ENCODE results near the gene TMUB1.

The TMUB1 gene

GRCh38 chr7:151104411-151105235 lies 21.3 kb upstream of the TMUB1 start:
- no peak overlapping the region for H3K4me3 ChIP-seq (ENCODE audit: low read depth, low read length)
- in situ Hi-C loops (cut with HindIII; ENCODE audit: low sequenced_read_pairs): no loop called here
- no peak for TF ChIP-seq CTCF (IDR thresholded peaks at IDR 0.05; ENCODE audit: low read depth, low read length, missing control alignments)
- peak; percentile 91 for DNase-seq (ENCODE audit: low read depth)

- TF ChIP-seq CTCF (IDR thresholded peaks at IDR 0.05; ENCODE audit: low read depth, low read length, missing control alignments): no peak
- no peak overlapping the region for H3K4me3 ChIP-seq (ENCODE audit: low read depth, low read length)
- in situ Hi-C loops (cut with HindIII; ENCODE audit: low sequenced_read_pairs): no loop called here
- DNase-seq (ENCODE audit: low read depth): no peak
Observed at GRCh38 chr7:151103973-151104372, 20.7 kb upstream of the TMUB1 start.

GRCh38 chr7:151102991-151103390 lies 19.7 kb upstream of the TMUB1 start:
- H3K4me3 ChIP-seq (ENCODE audit: low read depth, low read length): no peak overlapping the region
- DNase-seq (ENCODE audit: low read depth): no peak
- TF ChIP-seq CTCF (IDR thresholded peaks at IDR 0.05; ENCODE audit: low read depth, low read length, missing control alignments): no peak
- in situ Hi-C loops (cut with HindIII; ENCODE audit: low sequenced_read_pairs): no loop called here

- no peak overlapping the region for H3K4me3 ChIP-seq (ENCODE audit: low read depth, low read length)
- in situ Hi-C loops (cut with HindIII; ENCODE audit: low sequenced_read_pairs): no loop called here
- DNase-seq (ENCODE audit: low read depth): no peak
- TF ChIP-seq CTCF (IDR thresholded peaks at IDR 0.05; ENCODE audit: low read depth, low read length, missing control alignments): no peak
Observed at GRCh38 chr7:151101621-151102396, 18.5 kb upstream of the TMUB1 start.

- in situ Hi-C loops (cut with HindIII; ENCODE audit: low sequenced_read_pairs): no loop called here
- TF ChIP-seq CTCF (IDR thresholded peaks at IDR 0.05; ENCODE audit: low read depth, low read length, missing control alignments): no peak
- DNase-seq (ENCODE audit: low read depth): no peak
- H3K4me3 ChIP-seq (ENCODE audit: low read depth, low read length): no peak overlapping the region
Observed at GRCh38 chr7:151100921-151101320, 17.6 kb upstream of the TMUB1 start.

GRCh38 chr7:151099486-151100211 lies 16.4 kb upstream of the TMUB1 start:
- no peak overlapping the region for H3K4me3 ChIP-seq (ENCODE audit: low read depth, low read length)
- TF ChIP-seq CTCF (IDR thresholded peaks at IDR 0.05; ENCODE audit: low read depth, low read length, missing control alignments): no peak
- in situ Hi-C loops (cut with HindIII; ENCODE audit: low sequenced_read_pairs): no loop called here
- DNase-seq (ENCODE audit: low read depth): no peak

Data from astrocyte of the cerebellum (primary cell).